GM19043 (cell line): ENCODE data around the gene KIAA1958.

Source experiments
- ATAC-seq: cut with Tn5 transposase; IDR thresholded peaks from one replicate; pipeline ENCODE4 v1.9.1; 2021; ENCODE audit warnings: low read depth; ENCODE audit not compliant: unreplicated experiment

The KIAA1958 gene

DNA sequence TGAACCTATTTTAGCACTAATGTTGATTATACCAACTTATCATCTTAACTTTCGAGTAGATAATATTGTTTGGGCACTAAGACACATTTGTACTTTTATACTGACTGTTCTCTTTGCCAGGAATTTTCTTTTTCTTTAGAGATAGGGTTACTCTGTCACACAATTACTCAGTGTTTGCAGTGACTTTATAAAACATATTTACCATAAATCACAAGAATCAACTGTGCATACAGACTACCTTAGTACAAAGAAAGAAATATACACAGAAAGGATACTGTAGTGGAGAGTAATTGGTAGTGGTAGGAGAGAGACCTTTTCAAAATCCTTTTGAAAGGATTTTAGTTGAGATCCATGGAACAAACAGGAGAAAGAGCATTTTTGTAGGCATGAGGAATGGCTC, 40.3 kb downstream of the KIAA1958 start:
- ATAC-seq = no peak

DNA sequence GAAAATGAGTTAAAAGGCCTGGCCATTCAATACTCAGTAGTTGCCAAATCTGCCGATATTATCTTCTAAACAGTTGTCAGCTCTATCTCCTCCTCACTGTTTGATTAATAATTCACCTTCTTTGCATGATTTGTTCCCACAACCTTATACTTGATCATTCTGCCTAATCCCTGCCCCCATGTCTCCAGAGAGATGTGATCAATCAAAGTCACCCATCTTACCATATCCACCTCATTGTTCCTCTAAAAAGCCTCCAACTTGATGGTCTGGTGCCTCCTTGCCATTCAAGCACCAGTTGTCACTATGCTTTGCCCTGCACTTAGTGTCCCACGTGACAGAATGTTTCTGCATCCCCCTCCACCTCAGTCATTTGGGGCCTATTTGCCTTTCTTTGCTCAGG, 41.3 kb downstream of the KIAA1958 start:
- no peak for ATAC-seq

GRCh38 chr9:112529316-112529715, 42.7 kb downstream of the KIAA1958 start:
- no peak for ATAC-seq

GRCh38 chr9:112530751-112531205, 44.2 kb downstream of the KIAA1958 start:
- ATAC-seq = no peak

- ATAC-seq = no peak
These were observed 45.1 kb downstream of the KIAA1958 start for GRCh38 chr9:112531666-112532282.

GRCh38 chr9:112532427-112532826, 45.8 kb downstream of the KIAA1958 start:
- ATAC-seq = no peak

DNA sequence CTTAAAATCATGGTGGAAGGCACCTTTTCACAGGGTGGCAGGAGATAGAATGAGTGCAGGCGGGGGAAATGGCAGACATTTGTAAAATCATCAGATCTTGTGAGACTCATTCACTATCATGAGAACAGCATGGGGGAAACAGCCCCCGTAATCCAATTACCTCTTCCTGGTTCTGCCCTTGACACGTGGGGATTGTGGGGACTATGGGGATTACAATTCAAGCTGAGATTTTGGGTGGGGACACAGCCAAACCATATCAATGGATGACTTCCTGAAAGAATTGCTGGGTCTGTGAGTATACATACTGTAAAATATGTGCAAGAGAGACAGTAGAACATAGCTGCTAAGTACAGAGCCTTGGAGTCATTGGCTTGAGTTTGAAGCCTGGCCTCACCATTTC, 47.0 kb downstream of the KIAA1958 start:
- ATAC-seq = no peak

- no peak for ATAC-seq
These were observed 48.7 kb downstream of the KIAA1958 start for GRCh38 chr9:112535301-112535700.

- ATAC-seq = no peak
These were observed 49.2 kb downstream of the KIAA1958 start for GRCh38 chr9:112535811-112536210.

DNA sequence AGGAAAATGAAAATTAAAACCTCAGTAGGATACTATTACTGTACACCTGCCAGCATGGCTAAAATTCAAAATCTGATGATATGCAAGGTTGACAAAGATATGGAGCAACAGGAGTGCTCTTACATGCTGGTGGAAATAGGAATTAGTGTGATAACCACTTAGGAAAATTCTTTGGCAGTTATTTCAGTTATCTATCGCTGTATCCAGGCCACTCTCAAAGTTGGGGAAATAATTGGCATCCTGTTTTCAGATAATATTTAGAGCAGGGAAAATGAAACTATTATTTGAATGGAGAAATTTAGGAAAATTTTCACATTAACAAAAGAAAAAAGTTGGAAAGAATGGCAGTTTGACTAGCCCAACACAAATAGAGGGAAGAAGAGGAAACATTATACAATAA, 50.9 kb downstream of the KIAA1958 start:
- ATAC-seq = no peak

GRCh38 chr9:112540800-112541199, 54.2 kb downstream of the KIAA1958 start:
- ATAC-seq = no peak

- ATAC-seq = no peak
These were observed 55.1 kb downstream of the KIAA1958 start for GRCh38 chr9:112541685-112542084.

DNA sequence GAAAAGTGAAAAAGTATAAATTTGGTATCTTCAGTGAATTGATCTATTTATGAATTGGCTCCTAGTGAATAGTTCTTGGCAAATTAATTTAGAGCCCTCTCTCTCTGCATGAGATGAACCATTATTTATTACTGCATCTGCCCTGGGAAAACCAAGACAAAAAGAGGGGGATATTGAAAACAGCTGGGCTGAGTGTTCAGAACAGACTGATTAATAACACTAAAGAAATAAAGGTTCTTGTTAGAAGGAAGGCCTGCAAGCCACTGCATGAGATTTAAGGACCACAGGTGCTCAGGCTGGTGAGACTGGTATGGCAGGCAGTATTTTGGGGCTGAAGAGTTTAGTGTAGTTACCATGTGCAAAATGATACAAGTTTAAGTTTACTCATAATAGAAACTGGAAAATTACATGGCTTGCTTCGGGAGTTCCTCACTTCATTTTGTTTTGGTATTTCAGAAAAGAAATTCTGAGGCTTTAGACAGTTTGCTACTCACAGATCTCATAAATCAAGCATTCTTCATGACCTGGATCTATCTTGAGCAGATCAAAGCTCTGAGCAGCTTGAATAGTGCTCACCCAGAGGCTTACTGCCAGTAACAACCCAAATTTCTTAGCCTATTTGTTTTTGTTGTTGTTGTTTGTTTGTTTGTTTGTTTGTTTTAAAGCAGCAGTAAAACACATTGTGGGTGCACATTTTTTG, 56.1 kb downstream of the KIAA1958 start:
- no peak for ATAC-seq

DNA sequence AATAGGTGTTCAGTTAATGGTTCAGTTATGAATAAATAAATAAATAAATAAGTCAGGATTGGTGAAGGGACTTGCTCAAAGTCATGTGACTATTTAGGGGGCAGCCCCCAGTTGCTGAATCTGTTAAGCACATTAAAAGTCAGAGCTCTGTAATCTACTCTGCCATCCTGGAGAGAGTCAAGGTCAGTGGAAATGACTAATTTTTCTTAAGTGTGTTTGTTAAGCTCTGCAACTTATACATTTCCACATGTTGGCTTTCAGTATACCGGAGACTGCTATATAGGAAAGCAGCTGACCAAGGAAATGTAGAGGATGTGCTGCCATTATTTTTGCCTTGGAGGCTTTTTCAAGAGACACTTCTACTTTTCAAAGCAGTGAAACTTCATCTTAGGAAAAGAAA, 57.9 kb downstream of the KIAA1958 start:
- ATAC-seq = no peak

DNA sequence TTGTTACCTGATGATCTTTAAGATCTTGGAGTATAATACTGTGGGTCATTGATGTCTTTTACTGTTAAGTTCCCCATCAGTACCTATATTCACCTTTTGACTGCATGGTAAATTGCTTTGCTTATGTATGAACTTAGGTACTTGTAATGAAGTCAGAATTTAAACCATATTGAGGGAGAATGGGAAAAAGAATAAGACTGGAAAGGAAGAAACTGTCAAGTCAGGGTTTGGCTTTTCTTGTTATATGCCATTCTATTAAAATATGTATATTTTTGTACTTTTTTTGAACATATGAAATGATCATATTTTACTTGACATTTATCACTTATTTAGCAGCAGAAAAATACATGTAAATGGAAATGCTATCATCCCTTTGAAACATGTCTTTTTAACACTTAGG, 58.6 kb downstream of the KIAA1958 start:
- no peak for ATAC-seq

DNA sequence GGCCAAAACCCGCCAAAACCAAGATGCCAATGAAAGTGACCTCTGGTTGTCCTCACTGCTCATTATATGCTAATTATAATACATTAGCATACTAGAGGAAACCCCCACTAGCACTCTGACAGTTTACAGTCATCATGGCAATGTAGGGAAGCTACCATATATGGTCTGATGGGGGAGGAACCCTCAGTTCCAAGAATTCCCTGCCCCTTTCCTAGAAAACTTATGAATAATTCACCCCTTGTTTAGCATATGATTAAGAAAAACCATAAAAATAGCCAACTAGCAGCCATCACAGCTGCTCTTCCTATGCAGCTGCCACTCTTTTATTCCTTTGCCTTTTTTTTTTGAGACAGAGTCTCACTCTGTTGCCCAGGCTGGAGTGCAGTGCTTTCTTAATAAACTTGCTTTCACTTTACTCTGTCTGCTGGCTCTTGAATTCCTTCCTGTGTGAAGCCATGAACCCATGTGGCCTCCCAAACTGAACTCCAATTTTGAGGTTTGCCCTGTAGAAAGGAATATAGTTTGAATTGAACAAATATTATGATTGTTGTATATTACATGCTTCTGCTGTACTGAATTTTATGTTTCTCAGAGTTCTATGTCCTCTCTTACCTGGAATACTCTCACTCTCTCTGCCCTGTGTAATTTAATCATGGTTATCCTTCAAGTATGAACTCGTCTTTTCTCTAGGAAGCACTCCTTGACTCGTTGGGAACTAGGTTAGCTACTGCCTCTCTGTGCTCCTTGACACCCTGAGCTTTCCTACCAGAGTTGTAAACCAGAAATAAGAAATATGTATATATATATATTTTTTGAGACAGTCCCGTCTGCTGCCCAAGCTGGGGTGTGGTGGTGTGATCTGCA, 59.8 kb downstream of the KIAA1958 start:
- no peak for ATAC-seq

GRCh38 chr9:112548051-112548440, 61.4 kb downstream of the KIAA1958 start:
- no peak for ATAC-seq

- no peak for ATAC-seq
These were observed 62.4 kb downstream of the KIAA1958 start for GRCh38 chr9:112548836-112549595.

DNA sequence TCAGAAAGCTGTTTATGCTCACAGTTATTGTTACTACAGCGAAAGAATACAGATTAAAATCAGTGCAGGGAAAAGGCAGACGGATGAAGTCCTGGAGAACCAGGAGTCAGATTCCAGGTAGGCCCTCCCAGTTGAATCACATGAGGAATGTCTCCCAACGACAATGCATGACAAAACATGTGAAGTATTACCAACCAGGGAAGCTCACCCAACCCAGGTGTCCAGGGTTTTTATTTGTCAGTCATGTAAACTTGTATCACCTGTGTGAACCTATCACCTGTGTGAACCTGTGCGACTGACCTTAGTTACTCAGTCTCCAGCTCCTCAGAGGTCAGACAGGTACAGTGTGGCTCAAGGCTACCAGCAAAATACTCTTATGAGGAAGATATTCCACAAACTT, 63.9 kb downstream of the KIAA1958 start:
- ATAC-seq = no peak

- ATAC-seq = no peak
These were observed 65.0 kb downstream of the KIAA1958 start for GRCh38 chr9:112551641-112552040.
